Cortex of kidney (tissue), 1 donor: ENCODE results near the gene PUDP.
"Not testable (repeated sequence)": the region's sequence is repeated elsewhere in the genome, so short reads cannot be mapped to it uniquely, and the experiment has no call there.

Experiments
- DNase-seq: peaks from one replicate; lab custom pipeline; 2025; lab: John Stamatoyannopoulos, UW

The PUDP gene

GRCh38 chrX:7147978-7148854 lies at the start of gene PUDP:
Gene PUDP, minus strand, starts transcription at chrX:7148153. Its CDS starts 40 bp downstream, at chrX:7148113.
- DNase-seq = no peak

- DNase-seq = no peak
Observed at GRCh38 chrX:7194606-7195005, 46.7 kb upstream of the PUDP start.

- no peak for DNase-seq
Observed at GRCh38 chrX:7192871-7193270, 44.9 kb upstream of the PUDP start.

DNA sequence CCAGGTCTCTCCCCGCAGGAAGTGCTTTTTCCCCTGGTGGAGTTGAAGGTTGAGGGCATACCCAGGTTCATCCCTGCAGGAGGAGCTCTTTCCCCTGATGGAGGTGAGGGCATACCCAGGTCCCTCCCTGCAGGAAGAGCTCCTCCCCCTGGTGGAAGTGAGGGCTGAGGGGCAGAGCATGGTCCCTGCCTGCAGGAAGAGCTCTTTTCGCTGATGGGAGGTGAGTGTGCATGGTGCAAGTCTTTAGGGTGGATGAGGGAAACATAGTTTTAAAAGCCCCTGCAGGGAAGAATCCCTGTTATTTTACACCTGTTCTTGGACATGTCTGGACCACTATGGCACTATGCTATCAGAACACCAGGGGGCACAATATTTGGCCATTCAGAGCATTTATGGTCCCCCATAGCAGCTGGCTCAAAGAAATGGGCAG lies 43.7 kb upstream of the PUDP start:
- DNase-seq = no peak

GRCh38 chrX:7190157-7190556 lies 42.2 kb upstream of the PUDP start:
- no peak for DNase-seq

GRCh38 chrX:7188672-7189071 lies 40.7 kb upstream of the PUDP start:
- DNase-seq = no peak

- no peak for DNase-seq
Observed at GRCh38 chrX:7184816-7185215, 36.9 kb upstream of the PUDP start.

- no peak for DNase-seq
Observed at GRCh38 chrX:7179446-7179845, 31.5 kb upstream of the PUDP start.

DNA sequence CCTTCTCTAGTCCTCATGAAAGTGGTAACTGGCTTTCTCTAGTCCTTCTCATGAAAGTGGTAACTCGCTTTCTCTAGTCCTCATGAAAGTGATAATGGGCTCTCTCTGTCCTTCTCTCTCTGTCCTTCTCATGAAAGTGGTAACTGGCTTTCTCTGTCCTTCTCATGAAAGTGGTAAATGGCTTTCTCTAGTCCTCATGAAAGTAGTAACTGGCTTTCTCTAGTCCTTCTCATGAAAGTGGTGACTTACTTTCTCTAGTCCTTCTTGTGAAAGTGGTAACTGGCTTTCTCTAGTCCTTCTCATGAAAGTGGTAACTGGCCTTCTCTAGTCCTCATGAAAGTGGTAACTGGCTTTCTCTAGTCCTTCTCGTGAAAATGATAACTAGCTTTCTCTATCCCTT lies 30.9 kb upstream of the PUDP start:
- not testable (repeated sequence) for DNase-seq

GRCh38 chrX:7170898-7171297 lies 22.9 kb upstream of the PUDP start:
- DNase-seq = no peak

GRCh38 chrX:7169627-7170026 lies 21.7 kb upstream of the PUDP start:
- no peak for DNase-seq

DNA sequence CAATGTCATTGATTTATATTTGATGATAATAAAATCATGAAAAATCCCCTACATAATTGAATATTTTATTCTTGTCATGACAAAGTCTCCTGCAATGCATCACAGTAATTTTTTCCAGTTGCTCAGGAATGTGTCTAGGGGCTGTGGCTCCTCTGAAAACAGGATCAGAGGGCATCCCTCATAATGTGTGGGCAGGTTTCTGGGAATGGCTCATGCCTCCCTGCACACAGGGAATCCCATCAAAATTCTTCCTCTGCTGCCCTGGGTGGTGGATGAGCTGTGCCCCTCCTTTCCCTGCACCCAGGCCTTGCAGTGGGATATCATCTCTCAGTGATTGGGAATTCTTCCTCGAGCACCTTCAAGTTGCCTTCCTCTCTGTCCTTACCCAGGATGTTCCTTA lies 20.4 kb upstream of the PUDP start:
- DNase-seq = no peak

DNA sequence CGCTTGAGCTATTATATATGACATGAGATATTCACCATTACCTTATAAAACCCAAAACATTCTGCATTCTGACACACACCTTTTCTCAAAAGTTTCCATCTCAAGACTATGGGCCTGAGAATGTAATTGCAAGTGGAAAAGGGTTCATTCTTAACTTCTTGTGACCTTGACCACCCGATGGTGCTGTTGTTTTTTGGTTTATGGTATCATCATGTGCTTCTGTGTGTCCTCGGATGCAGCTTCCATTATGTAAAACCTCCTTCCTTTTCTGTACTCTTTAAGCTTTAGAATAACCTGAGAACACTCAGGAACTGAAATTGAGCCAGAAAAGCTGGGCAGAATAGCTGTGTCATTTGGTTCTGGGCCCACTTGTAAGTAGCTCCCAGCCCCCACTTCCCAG lies 16.2 kb upstream of the PUDP start:
- no peak for DNase-seq

DNA sequence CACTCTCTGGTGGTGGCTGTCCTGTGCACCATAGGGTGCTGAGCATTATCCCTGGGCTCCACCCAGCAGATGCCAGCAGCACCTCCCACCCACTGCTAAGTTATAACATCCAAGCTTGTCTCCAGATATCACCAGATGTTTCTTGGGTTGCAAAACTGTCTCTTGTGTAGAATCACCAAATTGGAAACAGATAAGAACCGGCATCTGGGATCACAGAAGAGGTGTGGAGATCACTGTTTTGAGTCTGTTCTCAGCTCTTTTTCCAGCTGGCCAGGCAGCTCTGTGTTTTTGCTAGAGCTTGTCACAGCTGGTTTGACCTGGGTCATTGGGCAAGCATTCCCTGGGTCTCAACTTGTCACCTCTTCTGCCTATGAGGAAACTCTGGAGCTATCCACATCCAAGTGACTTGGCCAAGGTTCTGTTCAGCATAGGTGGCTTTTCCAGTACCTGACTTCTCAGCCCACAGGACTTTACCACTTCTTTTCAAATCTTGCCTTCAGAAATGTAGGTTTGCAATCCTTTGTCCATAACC lies 15.3 kb upstream of the PUDP start:
- DNase-seq = no peak

DNA sequence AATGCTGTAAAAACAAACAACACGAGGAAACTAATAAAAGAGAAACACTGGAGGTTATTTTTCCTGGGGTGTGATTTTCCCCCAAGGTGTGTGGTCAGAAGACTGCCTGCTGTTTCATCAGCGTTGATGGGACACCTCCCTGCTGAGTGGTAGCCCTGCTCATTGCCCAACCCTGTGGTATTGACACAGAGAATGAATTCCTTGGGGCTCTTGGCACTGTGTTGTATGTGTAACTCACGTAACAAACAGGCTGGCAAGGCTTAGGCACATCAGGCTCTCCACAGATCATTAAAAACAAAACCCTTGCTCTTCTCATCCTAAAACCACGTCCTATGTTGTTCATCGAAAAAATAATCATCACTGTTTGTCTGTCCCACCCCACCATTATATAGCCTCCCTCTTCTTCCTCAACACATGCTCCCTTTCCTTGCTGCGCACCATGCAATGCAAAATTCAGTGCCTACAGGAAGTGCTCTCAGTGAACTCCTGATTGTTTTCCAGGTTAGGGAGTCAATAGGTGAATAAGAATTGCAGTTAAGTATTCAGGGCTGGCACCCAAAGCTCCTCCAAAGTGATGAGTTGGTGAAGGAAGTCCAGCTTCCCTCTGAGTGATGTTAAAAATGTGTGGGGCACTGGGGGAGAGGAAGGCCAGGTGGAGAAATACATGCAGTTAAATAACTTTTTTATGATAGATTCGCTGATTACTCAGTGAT lies 11.4 kb upstream of the PUDP start:
- DNase-seq = no peak

DNA sequence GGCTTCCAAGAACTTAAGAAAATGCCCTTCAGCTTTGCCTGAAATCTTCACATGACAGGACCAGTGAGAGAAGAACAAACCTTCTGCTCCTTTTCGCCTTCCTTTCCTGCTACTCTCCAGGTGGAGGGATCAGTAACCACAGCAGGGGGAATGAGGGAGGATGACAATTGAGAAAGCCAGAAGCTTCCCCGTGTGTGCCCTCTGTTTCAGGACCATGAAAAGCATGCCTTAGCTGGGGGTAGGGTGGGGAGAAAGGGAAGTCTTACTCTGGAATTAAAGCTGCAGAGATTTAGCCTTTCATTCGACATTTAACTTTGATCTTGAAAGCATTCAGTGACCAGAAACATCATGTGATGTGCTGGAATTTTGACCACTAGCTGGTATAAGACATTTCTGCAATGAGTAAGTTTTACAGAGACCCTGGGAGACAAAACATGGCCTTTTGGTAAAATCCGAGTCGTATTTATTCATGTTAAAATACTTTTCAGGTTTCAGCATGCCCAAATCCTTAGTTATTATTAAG lies 10.6 kb upstream of the PUDP start:
- DNase-seq = no peak

DNA sequence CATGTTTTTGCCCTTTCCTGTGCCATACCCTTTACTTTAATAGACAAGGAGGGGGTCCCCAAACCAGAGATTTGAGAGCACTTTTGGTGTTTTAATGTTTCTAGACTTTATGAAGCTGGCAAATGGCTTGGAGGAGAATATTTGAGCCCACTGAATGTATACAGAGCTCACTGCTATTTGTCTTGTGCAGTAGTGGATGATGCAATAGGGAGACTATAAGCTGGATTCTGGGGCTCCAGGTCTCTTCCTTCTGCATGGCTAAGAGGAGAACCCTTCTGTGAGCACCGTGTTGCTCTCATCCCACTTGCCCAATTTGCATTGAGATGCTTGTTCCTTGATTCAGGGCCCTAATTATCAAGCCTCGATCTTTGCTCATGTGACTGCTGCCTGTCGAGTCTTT lies 8.9 kb upstream of the PUDP start:
- no peak for DNase-seq

DNA sequence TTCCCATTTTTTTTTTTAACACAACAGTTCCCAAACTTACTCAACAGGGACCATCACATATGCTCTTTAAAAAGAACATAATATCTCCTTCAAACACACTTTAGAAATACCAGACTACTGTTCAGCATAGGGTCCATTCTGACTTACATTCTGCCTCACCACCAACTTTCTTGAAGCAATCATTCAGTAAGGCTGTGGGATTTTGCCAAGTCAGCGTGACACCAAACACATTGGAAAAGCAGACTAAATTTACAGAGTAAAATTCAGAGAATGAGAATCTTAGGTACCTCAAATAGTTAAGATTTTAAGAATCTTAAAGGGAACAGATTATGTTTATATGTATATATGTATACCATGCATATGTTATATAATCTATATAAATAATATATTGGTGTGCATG lies 7.2 kb upstream of the PUDP start:
- no peak for DNase-seq

DNA sequence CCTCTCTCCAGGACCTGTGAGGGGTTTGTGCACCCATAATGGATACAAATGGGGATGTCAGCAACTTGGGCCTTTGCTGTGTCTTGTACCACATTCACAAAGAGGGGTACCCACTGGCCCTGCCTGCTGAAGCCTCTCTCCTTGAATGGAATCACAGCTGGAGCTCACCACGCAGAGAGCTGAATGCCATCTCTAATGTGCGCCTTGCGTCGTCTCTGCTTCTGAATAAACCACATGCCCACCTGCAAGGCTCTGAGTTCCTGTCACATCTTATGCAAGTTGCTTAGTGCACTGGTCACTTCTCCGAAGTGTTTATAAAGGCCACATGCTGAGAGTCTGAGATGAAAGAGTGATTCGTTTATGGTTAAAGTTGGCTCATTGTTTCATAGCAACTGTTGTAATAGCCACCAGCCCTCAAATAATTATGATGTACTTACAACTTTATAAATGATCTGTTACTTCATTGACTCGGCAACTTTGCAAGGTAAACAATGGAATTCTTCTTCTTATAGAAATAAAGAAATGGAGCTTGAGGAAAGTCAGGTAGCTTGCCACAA lies 6.2 kb upstream of the PUDP start:
- no peak for DNase-seq

DNA sequence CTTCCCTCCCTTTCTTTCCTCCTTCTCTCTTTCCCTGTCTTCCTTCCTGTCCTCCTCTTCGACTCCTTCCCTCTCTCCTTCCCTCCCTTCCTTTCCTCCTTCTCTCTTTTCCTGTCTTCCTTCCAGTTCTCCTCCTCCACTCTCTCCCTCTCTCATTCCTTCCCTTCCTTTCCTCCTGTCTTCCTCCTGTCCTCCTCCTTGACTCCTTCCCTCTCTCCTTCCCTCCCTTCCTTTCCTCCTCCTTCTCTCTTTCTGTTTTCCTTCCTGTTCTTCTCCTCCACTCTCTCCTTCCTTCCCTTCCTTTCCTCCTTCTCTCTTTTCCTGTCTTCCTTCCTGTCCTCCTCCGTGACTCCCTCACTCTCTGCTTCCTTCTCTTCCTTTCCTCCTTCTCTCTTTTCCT lies 5.3 kb upstream of the PUDP start:
- DNase-seq = no peak

DNA sequence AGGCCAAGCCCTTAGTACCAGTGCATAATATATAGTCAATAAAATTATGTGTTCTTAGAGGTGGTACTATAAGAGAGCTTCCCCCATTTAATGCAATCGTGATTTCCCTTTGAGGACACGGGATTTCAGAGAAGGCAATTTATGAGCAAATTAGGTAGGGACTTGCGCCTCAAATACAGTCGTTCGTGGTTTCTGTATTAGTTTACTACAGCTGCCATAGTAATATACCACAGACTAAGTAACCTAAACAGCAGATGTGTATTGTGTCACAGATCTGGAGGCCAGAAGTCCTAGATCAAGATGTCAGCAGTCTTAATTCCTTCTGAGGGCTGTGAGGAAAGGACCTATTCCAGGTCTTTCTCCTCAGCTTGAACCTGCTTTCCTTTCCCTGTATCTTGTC lies 1.5 kb upstream of the PUDP start:
- no peak for DNase-seq

GRCh38 chrX:7147413-7147977 lies 458 bp downstream of the PUDP start, which contains the start of gene STS:
Gene STS, plus strand, starts transcription at chrX:7147712. Its CDS starts 105,488 bp downstream, at chrX:7253200.
- no peak for DNase-seq
